Mesothelial cell of epicardium (in vitro differentiated cells): ENCODE measurements around the gene SSBP4. TPM values are rescaled to one million over a fixed set of nuclear protein-coding genes. Genes with fewer than 3 reads are reported as not detected.

ENCODE experiments used
- DNase-seq, 2 experiments: peaks; one replicate each; pipeline ENCODE4 v3.0.0; 2021; ENCODE audit warnings: low spot score in 2 of 2; ENCODE audit not compliant: unreplicated experiment in 2 of 2
- H3K27ac Mint-ChIP-seq: 2 replicates; pipeline ENCODE4 v1.8.0; 2021; ENCODE audit warnings: mixed read lengths
- H3K27me3 Mint-ChIP-seq: 2 replicates; pipeline ENCODE4 v1.8.0; 2021; ENCODE audit warnings: low read depth, mixed read lengths
- H3K36me3 Mint-ChIP-seq: 2 replicates; pipeline ENCODE4 v1.8.0; 2021; ENCODE audit warnings: mixed read lengths
- H3K4me1 Mint-ChIP-seq: 2 replicates; pipeline ENCODE4 v1.8.0; 2021; ENCODE audit warnings: mixed read lengths
- H3K4me3 Mint-ChIP-seq: 2 replicates; pipeline ENCODE4 v1.8.0; 2021; ENCODE audit warnings: mild to moderate bottlenecking, moderate library complexity, mixed read lengths
- H3K9me3 Mint-ChIP-seq: 2 replicates; pipeline ENCODE4 v1.8.0; 2021; ENCODE audit warnings: mixed read lengths
- CTCF ChIP-seq: fragments of 200-600 bp; sonication (generic); IDR thresholded peaks from one replicate; pipeline ENCODE4 v1.5.0; 2021; ENCODE audit warnings: antibody characterized with exemption; ENCODE audit not compliant: unreplicated experiment
- total RNA-seq: library from RNA; stranded (reverse); gene quantifications from 3 replicates; pipeline ENCODE4 v1.2.1, GENCODE V29; 2021

SSBP4 gene
- total RNA-seq, 1 donor from 2014 or later, result 123 TPM

DNA sequence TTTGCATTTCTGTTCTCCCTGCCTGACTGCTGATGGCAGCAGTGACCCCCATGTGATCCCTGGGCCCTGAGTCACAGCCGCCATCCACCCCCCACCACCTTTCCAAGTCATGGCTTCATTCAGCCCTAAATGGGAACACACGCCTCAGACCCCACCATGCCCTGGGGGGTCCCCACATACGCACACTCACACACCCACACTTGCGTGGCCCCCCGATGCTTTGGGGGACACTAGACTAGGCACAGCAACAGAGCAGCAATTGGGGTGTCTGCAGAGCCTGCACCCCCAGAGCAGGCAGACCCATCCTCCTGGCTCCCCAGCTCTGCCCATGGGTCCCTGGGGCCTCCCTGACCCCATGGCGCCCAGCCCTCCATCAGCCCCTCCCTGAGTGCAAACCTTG is 24.2 kb downstream of the SSBP4 start:
- DNase-seq, result no peak
- Mint-ChIP-seq H3K4me3 (no peak overlapping the region), H3K27me3 (no peaks in the 10 kb centered on the region), H3K4me1 (peaks cover 41% of the 10 kb centered on the region), H3K27ac (no peak overlapping the region), H3K36me3 (peaks cover 2% of the 10 kb centered on the region), H3K9me3 (no peaks in the 10 kb centered on the region)
- no peak for TF ChIP-seq CTCF

GRCh38 chr19:18443831-18444230 is 24.6 kb downstream of the SSBP4 start:
- Mint-ChIP-seq H3K4me1 (peaks cover 37% of the 10 kb centered on the region), H3K9me3 (no peaks in the 10 kb centered on the region), H3K27me3 (no peaks in the 10 kb centered on the region), H3K4me3 (no peak overlapping the region), H3K27ac (no peak overlapping the region), H3K36me3 (peaks cover 3% of the 10 kb centered on the region)
- no peak for DNase-seq
- TF ChIP-seq CTCF, result no peak

- H3K36me3 Mint-ChIP-seq, result peaks cover 3% of the 10 kb centered on the region
- no peak for DNase-seq
- peaks cover 30% of the 10 kb centered on the region for H3K4me1 Mint-ChIP-seq
- no peak overlapping the region for H3K27ac Mint-ChIP-seq
- H3K27me3 Mint-ChIP-seq, result no peaks in the 10 kb centered on the region
- no peaks in the 10 kb centered on the region for H3K9me3 Mint-ChIP-seq
- no peak overlapping the region for H3K4me3 Mint-ChIP-seq
- no peak for TF ChIP-seq CTCF
These were observed 25.3 kb downstream of the SSBP4 start for GRCh38 chr19:18444513-18444912.

DNA sequence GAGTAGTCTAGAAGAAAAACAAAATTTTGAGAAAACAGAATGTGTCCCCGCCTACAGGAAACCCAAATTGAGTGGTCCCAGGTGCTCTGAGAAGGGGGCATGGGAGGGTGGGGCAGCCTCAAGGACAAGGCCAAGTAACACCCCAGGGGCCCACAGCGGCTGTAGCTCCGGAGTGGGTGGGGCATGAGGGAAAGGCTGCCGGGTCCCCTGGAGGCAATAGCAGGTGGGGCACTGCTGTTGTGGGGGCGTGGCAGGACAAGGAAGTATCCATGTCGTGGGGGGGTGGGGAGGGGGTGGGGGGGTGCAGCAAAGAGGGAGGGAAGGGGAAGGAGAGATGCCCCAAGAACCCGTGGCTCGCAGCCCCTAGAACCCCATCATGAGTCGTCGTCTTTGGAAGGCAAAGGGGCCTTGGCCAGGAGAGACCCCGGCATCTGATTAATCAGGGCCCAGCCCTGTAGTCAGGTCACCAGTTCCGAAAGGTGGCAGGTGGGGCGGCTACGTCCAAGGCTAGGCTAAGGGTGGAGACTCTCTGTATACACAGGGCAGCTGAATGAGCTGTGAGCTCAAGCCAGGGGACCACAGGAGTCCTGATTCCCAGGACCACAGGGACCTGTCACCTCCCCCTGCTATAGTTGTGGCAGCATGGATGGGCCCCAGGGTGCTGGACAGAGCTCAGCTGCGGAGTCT is 26.2 kb downstream of the SSBP4 start:
- Mint-ChIP-seq H3K27me3 (no peaks in the 10 kb centered on the region), H3K36me3 (peaks cover 3% of the 10 kb centered on the region), H3K4me3 (no peak overlapping the region), H3K27ac (no peak overlapping the region), H3K9me3 (no peaks in the 10 kb centered on the region), H3K4me1 (peaks cover 22% of the 10 kb centered on the region)
- DNase-seq, result no peak
- TF ChIP-seq CTCF, result no peak

DNA sequence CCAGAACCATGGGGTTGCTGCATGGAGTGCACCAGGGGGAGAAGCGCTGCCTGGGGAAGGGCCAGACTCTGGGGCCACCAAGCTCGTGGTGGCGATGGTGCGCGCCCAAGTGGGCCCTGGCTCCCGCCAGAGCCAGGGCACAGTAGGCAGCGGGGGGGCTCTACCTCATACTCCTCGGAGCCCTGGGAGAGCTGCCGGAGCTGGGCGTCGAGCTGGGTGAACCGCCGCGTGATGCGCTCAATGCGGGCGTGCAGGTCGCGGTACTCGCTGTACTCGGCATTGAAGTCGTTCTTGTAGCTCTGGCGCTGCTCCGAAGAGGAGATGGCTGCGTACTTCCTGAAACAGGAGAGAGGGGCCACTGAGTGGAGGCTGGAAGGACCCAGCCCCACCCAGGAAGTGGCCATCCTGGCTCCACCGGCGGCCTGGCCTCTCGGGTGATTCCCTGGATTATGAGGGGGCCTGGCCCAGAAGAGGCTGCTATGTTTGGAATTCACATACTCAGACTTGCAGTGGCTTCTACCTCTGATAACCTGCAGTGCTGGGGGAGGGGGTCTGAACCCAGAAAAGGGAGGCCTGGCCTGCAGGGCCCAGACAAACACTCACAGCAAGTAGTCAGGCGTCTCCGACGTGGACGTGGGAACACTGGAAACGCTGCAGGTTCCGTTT is 27.1 kb downstream of the SSBP4 start:
- DNase-seq, result no peak
- H3K36me3 Mint-ChIP-seq, result peaks cover 6% of the 10 kb centered on the region
- H3K4me3 Mint-ChIP-seq, result no peak overlapping the region
- H3K9me3 Mint-ChIP-seq, result no peaks in the 10 kb centered on the region
- H3K27ac Mint-ChIP-seq, result peak overlapping the region; percentile 72
- TF ChIP-seq CTCF, result no peak
- H3K27me3 Mint-ChIP-seq, result no peaks in the 10 kb centered on the region
- H3K4me1 Mint-ChIP-seq, result peaks cover 16% of the 10 kb centered on the region
